GM12891 (cell line): Measurements from ENCODE around the gene OR10AD1.
A peak's percentile ranks its signal among the peaks of the same experiment; 100 is the strongest.

Source experiments
- PAX5 ChIP-seq: IDR thresholded peaks from 2 replicates; pipeline ENCODE4 v1.6.1; 2011; ENCODE audit warnings: low read length, moderate library complexity, mild to moderate bottlenecking; ENCODE audit not compliant: insufficient read depth, severe bottlenecking
- POLR2A ChIP-seq: IDR thresholded peaks from 2 replicates; pipeline ENCODE4 v1.6.1; 2011; ENCODE audit warnings: low read depth, low read length, control low read depth
- POLR2AphosphoS5 ChIP-seq: IDR thresholded peaks from 2 replicates; pipeline ENCODE4 v1.6.1; 2011; ENCODE audit warnings: low read depth, low read length, control low read depth
- POU2F2 ChIP-seq: IDR thresholded peaks from 2 replicates; pipeline ENCODE4 v1.6.1; 2011; ENCODE audit warnings: low read depth, mild to moderate bottlenecking, control low read depth, low read length, moderate library complexity
- SPI1 ChIP-seq: IDR thresholded peaks from 2 replicates; pipeline ENCODE4 v1.6.1; 2011; ENCODE audit warnings: low read depth, low read length, control low read depth
- TAF1 ChIP-seq: IDR thresholded peaks from 2 replicates; pipeline ENCODE4 v1.6.1; 2011; ENCODE audit warnings: low read depth, low read length, control low read depth

GRCh38 chr12:48185181-48185919 is 17.7 kb downstream of the OR10AD1 start:
- TF ChIP-seq POLR2AphosphoS5 (no peak), TAF1 (no peak), SPI1 (peak; percentile 70), POLR2A (no peak), PAX5 (no peak), POU2F2 (no peak)
